HG03571 (cell line): ENCODE data around the gene ARID3C.
A peak's percentile ranks its signal among the peaks of the same experiment; 100 is the strongest.

Source experiments
- ATAC-seq: cut with Tn5 transposase; IDR thresholded peaks from one replicate; pipeline ENCODE4 v1.9.1; 2021; ENCODE audit not compliant: unreplicated experiment

The ARID3C gene

GRCh38 chr9:34633166-34633565 is 4.3 kb upstream of the ARID3C start:
- ATAC-seq, result no peak

DNA sequence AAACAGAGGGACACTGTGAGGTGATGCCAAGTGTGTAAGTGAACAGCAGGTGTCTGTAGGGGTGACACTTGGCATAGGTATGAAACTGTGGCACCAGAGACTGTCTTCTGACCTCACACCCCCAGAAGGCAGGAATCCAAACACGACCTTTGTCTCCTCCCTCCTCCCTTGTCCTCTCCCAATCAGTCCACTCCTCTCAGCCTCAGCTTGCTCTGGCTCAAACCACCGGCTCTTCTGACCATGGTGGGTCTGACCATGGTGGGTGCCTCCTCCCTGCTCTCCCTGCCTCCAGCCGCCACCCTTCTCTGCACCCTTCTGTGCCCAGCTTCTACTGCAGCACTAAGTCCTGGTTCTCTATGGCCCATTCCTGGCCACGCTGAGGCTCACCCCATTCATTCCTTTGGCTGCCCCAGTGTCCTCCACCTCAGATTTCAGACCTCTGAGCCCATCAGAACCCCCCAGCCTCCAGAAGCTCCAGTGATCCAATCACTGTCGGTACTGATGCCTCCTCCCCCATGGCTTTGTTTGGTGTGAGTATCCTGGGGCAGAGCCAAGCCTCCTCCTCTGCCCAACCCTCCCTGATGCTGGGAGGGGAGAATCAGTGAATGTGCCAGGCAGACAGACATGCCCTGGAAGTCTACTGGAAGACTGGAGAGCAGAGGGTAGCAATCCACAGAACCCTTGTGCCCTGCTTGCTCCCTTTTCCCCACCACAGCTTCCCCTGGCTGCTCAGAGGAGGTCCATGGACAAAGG is 1.7 kb upstream of the ARID3C start:
- ATAC-seq, result no peak

DNA sequence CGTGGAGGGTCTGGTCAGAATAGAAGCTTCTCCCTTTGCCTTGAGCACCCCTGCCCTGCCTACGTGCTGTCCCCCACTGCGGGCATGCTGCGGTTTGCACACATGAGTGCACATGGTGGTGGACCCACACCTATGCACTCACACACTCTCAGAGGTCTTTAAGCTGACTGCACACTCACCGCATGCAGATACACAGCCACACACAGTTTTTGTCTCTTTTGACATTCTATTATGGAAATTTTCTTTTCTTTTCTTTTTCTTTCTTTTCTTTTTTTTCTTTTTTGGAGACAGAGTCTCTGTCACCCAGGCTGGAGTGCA is 584 bp upstream of the ARID3C start:
- ATAC-seq, result no peak

GRCh38 chr9:34627716-34628655 is 880 bp downstream of the ARID3C start:
- ATAC-seq, result no peak

DNA sequence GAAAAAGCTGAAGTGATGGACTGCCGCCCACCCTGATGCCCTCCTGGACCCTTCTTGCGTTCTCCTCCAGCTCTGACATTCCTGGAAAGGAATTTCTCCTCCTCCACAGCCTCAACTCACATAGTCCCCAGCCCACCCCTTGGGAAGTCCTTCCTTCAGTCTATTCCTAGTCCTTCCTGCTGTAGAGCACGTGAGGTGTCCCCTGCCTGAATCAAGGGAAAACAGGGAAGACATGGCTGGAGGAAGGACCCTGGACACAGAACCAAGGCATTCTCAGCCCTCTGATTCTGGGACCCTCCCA is 3.7 kb downstream of the ARID3C start:
- ATAC-seq, result no peak

DNA sequence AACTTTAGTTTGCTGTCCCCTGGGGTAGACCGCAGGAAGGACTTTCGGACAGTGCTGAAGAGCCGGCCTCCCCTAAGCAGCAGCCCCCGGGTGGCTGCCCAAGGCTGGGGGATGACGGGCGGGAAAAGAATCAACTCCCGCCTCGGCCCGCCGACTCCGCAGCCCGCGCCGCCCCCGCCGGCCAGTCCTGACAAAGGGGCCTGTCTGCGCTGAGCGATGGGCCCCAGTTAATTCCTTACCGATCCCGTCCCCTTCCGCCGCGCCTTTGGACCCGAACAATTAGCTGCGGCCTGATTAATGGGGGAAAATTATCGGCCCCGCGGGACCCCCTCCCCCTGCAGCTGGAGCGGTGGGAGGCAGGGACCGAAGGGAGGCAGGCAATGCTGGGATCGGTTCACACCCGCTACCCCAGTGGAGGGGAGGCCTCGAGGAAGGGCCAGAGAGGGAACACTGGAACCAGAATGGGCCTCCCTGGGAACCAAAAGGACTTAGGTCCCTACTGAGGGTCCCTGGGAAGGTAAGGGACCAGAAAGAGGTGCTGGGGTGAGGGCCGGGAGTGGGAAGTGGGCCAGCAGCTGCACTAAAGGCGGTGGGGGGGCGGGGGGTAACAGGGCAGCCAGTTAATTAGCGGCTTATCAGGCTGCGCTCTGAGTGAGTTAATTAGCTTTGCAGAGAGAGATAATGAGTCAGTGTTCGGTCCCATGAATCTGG is 4.2 kb downstream of the ARID3C start:
- ATAC-seq, result no peak

- ATAC-seq, result no peak
Measured at GRCh38 chr9:34623374-34624235, 5.3 kb downstream of the ARID3C start.

DNA sequence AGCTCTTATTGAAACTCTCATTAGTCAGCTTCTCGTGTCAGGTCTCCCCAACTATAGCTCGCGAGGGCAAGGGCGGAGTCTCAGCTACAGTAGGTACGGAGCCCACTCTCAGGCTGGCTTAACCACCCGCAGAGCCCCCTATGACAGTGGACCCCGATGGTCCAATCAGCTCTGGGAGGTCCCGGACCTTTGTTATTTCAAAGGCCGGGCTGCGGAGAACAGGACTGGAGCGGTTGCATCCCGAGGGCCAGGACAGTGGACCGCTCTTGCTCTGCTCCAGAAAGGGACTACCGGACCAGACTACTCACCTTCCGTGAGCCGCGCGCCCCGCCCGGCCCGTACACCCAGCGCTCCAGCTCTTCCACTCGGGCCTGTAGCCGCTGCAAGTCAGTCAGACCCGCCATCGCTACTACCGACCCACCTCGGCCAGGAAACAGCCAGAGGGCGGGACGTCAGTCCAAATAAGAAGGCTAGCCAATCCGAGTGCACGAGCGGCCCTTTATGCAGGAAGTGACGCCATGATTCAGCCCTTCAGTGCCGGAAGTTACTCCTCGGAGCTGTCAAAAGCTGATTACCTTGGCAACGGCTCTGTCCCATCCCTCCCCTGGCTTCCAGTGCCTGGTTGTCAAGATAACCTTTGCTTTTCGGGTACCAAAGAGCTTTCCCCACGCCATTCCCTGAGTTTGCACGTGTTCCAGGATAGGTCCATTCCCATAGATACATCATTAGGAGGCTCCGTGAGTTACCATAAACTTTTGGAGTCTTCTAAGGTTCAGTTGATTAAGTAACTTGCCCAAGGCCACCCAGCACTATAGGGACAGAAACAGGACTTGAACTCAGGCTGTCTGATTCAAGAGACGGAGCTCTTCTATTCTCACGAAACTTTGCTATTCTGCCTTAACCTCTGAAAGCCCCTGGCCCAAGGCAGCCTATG is 8.5 kb downstream of the ARID3C start, which contains the start of gene DCTN3:
Gene DCTN3 (minus strand): TSS at position 435 of the 934 bp plus-strand sequence. CDS start 31 bp downstream, at position 404.
- peak; percentile 96 for ATAC-seq

DNA sequence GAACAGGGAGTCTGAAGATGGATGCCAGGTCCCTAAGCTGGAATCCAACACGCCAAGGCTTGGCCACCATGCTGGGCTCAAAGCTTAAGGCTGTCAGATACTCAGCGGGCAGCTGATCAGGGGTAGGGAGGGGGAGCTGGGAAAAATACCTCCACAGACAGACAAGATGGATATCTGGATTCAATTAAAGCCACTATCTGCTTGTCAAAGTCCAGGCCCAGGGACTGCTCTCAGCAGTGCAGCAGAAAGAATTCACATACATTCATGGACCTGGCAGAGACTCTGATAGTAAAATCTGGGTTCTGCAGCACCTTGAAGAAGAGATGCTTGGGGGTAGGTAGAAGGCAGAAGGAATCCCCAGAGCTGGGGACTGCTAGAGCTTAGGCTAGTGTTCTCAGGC is 13.7 kb downstream of the ARID3C start:
- no peak for ATAC-seq

DNA sequence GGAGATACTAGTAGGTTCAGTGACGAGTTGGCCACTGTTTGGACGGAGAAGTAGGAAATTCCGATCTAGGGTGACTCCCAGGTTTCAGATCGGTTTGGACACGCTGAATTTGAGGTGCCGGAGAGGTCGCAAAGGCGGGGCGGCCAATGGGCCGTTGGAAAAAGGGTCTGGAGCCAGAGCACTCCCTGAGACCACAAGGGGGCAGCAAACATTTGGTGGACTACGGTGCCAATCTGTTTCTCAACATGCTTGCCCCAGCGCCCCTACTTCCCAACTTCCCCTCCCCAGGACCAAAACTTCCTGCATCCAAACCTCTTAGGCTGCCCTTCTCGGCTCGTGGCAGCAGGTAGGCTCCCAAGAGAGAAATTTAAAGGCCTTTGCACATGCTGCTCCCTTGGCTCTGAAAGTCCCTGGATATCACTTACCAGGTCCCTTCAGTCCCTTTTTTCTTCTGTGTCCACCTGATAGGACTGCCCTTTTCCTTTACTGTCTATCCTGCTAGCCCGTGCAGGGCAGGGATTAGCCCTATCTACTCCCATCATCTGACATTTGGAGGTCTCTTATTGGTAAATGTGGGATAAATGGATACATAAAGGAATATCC is 16.0 kb downstream of the ARID3C start:
- ATAC-seq, result no peak

GRCh38 chr9:34611811-34612787 is 16.8 kb downstream of the ARID3C start, which contains the start of gene RPP25L:
Gene RPP25L (minus strand): TSS chr9:34612097. CDS start chr9:34611296, 801 bp downstream.
- ATAC-seq, result peak; percentile 81

GRCh38 chr9:34611251-34611810 is 17.5 kb downstream of the ARID3C start:
- no peak for ATAC-seq

GRCh38 chr9:34610434-34611206 is 18.2 kb downstream of the ARID3C start:
- no peak for ATAC-seq

GRCh38 chr9:34607331-34607730 is 21.5 kb downstream of the ARID3C start:
- no peak for ATAC-seq

GRCh38 chr9:34606905-34607304 is 22.0 kb downstream of the ARID3C start:
- ATAC-seq, result no peak

GRCh38 chr9:34606190-34606589 is 22.7 kb downstream of the ARID3C start:
- no peak for ATAC-seq
